Pancreas (tissue), 10 donors: ENCODE results near the gene NFIC. TPM values are rescaled to one million over a fixed set of nuclear protein-coding genes. Genes with fewer than 3 reads are reported as not detected.

Experiments used
- ATAC-seq, 4 donors: fragments of 200-7000 bp; cut with Tn5 transposase; one replicate each; pipeline versions ENCODE4 v1.8.0 to v1.9.1; 2020; ENCODE audit warnings: mild to moderate bottlenecking in 4 of 4, moderate library complexity in 4 of 4
- DNase-seq, 6 donors: peaks; one replicate each; pipeline ENCODE4 v3.0.0-alpha.2; 2020
- FAIRE-seq: peaks from 2 replicates; lab custom pipeline; 2012; peaks lifted over from hg19 to GRCh38; lab: Jason Lieb, UNC
- H3K27ac ChIP-seq, 4 donors: fragments of 200-600 bp; sonication (generic); 1 replicate in 3 of 4; 2 replicates in 1 of 4; pipeline versions ENCODE4 v1.5.0 to v1.8.0; 2020
- H3K27me3 ChIP-seq, 4 donors: fragments of 200-600 bp; one replicate each; pipeline ENCODE4 v1.8.0; 2021
- H3K36me3 ChIP-seq, 3 donors: fragments of 200-600 bp; sonication (generic) in 1 of 3; one replicate each; pipeline versions ENCODE4 v1.5.0 to v1.8.0; 2020 to 2021
- H3K4me1 ChIP-seq, 3 donors: fragments of 200-600 bp; one replicate each; pipeline ENCODE4 v1.8.0; 2021
- H3K4me3 ChIP-seq, 4 donors: fragments of 200-600 bp; sonication (generic) in 2 of 4; one replicate each; pipeline versions ENCODE4 v1.5.0 to v1.8.0; 2020 to 2021
- H3K9me3 ChIP-seq, 4 donors: fragments of 200-600 bp; one replicate each; pipeline ENCODE4 v1.8.0; 2021
- WGBS, 2 donors: extraction: QIAGEN DNeasy Blood & Tissue Kit; methylation state at CpG; one replicate each; pipeline ENCODE4 v1.1.7; 2013; 5-methylcytosine and 5-hydroxymethylcytosine counted together
- intact Hi-C, 3 donors: fragments of 100-400 bp; cut with DNase I; formaldehyde crosslinking; loops; one replicate each; pipeline versions ENCODE4 v1.11.1 to v1.14.2; 2022
- polyA plus RNA-seq, 2 donors: library from polyadenylated mRNA; stranded (reverse); fragments of 200-250 nt; gene quantifications; one replicate each; pipeline ENCODE4 v1.2.3, GENCODE V29; 2013
- total RNA-seq, 6 donors: library from RNA; stranded (reverse); fragmentation: NEBNext Ultra II Directional in 4 of 6; extraction: Animal tissue kit (Norgen Biotek cat#: 25700) in 4 of 6; gene quantifications; one replicate each; pipeline versions ENCODE4 v1.2.1 to v1.2.4, GENCODE V29; 2021 to 2023
- TF ChIP-seq, protein P1 (sequence below), 4 donors: fragments of 200-600 bp; sonication (generic) in 3 of 4; IDR thresholded peaks; one replicate each; pipeline versions ENCODE4 v1.5.0 to v1.8.0; 2021; ENCODE audit warnings: antibody characterized with exemption in 4 of 4
- donor health status: healthy with polysubstance abuse.
- donor health status: DM: no; HTN: no; CAD: no; lungs with moderate emphysema.
- donor health status: DM: no; HTN: no; CAD: no.
- donor health status: control.
- donor health status: control.
- donor health status: Bipolar disorder and iron deficiency.
- donor health status: DM: yes; HTN: yes; CAD: no.
- donor health status: DM: no; HTN: no; CAD: no.
- donor health status: DM: no; HTN: no; CAD: no.
- donor health status: DM: yes; HTN: yes; CAD: no.

Gene NFIC
- total and polyA plus RNA-seq, 8 donors, result 21.3 to 203 (median 115) TPM

DNA sequence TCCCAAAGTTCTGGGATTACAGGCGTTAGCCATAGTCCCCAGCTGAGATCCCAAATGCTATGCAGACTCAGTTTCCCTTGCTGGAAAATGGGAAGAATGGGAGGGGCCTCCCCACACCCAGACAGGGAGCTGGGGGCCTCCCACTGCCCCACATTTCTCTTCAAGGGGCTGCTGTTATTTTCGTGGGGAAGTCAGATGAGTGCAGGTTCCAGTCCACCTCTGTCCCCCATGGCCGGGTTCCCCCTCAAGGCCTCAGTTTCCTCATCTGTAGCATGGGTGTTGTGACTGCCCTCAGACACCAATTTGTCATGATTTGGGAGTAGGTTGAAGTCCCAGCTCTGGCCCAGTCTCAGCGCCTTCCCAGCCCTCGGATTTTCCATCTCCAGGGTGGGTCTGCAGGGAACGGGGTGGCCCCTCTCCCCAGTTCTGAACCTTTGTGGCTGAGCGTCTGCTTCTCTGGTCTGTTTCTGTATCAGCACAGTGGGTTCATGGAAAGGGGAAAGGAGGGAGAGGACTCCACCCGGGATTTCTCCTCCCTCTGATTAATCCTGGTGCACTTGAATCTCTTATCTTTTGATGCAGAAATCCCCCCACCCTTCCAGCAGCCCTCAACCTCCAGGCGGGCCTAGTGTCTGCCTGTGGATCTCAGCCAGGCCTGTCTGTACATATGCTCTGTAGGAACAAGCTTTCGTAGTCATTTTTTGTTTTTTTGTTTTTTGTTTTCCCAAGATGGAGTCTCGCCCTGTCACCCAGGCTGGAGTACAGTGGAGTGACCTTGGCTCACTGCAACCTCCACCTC is 12.2 kb downstream of the NFIC start:
- DNase-seq (no peak), ATAC-seq (no peak), FAIRE-seq (no peak)
- TF ChIP-seq, protein P1, sequence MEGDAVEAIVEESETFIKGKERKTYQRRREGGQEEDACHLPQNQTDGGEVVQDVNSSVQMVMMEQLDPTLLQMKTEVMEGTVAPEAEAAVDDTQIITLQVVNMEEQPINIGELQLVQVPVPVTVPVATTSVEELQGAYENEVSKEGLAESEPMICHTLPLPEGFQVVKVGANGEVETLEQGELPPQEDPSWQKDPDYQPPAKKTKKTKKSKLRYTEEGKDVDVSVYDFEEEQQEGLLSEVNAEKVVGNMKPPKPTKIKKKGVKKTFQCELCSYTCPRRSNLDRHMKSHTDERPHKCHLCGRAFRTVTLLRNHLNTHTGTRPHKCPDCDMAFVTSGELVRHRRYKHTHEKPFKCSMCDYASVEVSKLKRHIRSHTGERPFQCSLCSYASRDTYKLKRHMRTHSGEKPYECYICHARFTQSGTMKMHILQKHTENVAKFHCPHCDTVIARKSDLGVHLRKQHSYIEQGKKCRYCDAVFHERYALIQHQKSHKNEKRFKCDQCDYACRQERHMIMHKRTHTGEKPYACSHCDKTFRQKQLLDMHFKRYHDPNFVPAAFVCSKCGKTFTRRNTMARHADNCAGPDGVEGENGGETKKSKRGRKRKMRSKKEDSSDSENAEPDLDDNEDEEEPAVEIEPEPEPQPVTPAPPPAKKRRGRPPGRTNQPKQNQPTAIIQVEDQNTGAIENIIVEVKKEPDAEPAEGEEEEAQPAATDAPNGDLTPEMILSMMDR (IDR thresholded peaks at IDR 0.05), result no peak
- 70 to 71% methylated on average over 11 of the region's 11 CpGs for WGBS, 2 donors
- Histone ChIP-seq H3K36me3 (peaks cover 0 to 22% (median 12%) of the 10 kb centered on the region in 3 donors), H3K4me3 (no peak overlapping the region), H3K27ac (no peak overlapping the region), H3K9me3 (no peaks in the 10 kb centered on the region), H3K4me1 (peaks cover 11 to 37% (median 36%) of the 10 kb centered on the region in 3 donors), H3K27me3 (no peaks in the 10 kb centered on the region)
- intact Hi-C loops, result no loop called here

DNA sequence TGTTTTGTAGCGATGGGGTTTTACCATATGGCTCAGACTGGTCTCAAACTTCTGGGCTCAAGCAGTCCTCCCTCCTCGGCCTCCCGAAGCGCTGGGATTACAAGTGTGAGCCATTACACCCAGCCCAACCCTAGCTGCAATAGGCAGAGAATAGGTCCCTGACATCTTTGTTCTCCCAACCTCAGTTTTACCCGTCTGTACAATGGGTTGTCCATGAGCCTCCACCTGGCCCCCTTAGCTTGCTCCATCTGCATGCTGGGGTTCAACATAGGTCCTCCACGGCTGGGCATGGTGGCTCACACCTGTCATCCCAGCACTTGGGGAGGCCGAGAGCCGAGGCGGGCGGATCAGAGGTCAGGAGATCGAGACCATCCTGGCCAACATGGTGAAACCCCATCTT is 14.4 kb downstream of the NFIC start:
- no peak overlapping the region for H3K4me3 ChIP-seq
- no peaks in the 10 kb centered on the region for H3K9me3 ChIP-seq
- DNase-seq, result no peak
- 94 to 98% methylated on average over 11 of the region's 11 CpGs for WGBS, 2 donors
- peaks cover 0 to 25% (median 12%) of the 10 kb centered on the region in 3 donors for H3K36me3 ChIP-seq
- intact Hi-C loops, result no loop called here
- no peak for FAIRE-seq
- H3K27me3 ChIP-seq, result no peaks in the 10 kb centered on the region
- TF ChIP-seq, protein P1 (IDR thresholded peaks at IDR 0.05), result no peak
- no peak overlapping the region for H3K27ac ChIP-seq
- H3K4me1 ChIP-seq, result peaks cover 19 to 44% (median 30%) of the 10 kb centered on the region in 3 donors
- no peak for ATAC-seq

DNA sequence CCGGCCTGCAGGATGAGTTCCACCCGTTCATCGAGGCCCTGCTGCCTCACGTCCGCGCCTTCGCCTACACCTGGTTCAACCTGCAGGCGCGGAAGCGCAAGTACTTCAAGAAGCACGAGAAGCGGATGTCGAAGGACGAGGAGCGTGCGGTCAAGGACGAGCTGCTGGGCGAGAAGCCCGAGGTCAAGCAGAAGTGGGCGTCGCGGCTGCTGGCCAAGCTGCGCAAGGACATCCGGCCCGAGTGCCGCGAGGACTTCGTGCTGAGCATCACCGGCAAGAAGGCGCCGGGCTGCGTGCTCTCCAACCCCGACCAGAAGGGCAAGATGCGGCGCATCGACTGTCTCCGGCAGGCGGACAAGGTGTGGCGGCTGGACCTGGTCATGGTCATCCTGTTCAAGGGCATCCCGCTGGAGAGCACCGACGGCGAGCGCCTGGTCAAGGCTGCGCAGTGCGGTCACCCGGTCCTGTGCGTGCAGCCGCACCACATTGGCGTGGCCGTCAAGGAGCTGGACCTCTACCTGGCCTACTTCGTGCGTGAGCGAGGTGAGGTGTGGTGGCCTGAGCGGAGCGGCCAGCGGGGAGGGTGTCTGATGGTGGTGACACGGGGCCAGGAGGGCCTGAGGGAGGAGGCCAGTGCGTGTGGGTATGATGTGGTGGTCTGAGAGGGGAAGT is 15.5 kb downstream of the NFIC start:
- H3K27ac ChIP-seq, result no peak overlapping the region
- DNase-seq (peak in 2 of 6 donors; percentile 54 to 83), FAIRE-seq (no peak), ATAC-seq (no peak)
- peaks cover 25 to 45% (median 31%) of the 10 kb centered on the region in 3 donors for H3K4me1 ChIP-seq
- H3K27me3 ChIP-seq, result no peaks in the 10 kb centered on the region
- no peaks in the 10 kb centered on the region for H3K9me3 ChIP-seq
- no peak overlapping the region for H3K4me3 ChIP-seq
- 83 to 87% methylated on average over 59 of the region's 59 CpGs for WGBS, 2 donors
- TF ChIP-seq, protein P1 (IDR thresholded peaks at IDR 0.05), result no peak
- intact Hi-C loops, result no loop called here
- H3K36me3 ChIP-seq, result peaks cover 0 to 25% (median 12%) of the 10 kb centered on the region in 3 donors

DNA sequence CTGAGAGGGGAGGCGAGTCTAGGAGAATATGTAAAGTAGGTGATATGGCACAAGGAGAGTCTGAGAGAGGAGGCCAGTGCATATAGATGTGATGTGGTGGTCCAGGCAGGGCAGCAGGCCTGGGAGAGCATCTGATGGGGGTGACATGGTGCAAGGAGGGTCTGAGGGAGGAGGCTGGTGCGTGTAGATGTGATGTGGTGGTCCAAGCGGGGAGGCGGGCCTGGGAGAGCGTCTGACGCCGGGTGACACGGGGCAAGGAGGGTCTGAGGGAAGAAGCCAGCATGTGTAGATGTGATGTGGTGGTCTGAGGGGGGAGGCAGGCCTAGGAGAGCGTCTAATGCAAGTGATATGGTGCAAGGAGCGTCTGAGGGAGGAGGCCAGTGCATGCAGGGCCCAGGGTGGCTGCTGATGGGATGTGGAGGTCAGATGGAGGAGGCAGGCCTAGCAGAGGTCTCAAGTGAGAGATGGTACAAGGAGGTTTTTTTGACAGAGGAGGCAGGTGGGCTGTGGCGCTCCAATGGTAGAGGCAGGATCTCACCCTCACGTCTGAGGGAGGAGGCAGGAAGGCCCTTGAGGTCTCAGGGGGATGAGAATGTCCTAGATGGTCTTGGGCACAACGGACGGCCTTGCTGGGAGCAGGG is 16.2 kb downstream of the NFIC start:
- Histone ChIP-seq H3K4me3 (no peak overlapping the region), H3K27me3 (no peaks in the 10 kb centered on the region), H3K4me1 (peaks cover 27 to 52% (median 38%) of the 10 kb centered on the region in 3 donors), H3K9me3 (no peaks in the 10 kb centered on the region), H3K36me3 (peaks cover 0 to 25% (median 12%) of the 10 kb centered on the region in 3 donors), H3K27ac (no peak overlapping the region)
- TF ChIP-seq, protein P1 (IDR thresholded peaks at IDR 0.05), result no peak
- ATAC-seq, result no peak
- intact Hi-C loops, result no loop called here
- DNase-seq, result no peak
- WGBS, 2 donors, result 82 to 85% methylated on average over 14 of the region's 14 CpGs
- FAIRE-seq, result no peak
